Glomerular visceral epithelial cell (primary cell): Measurements from ENCODE around the gene PATZ1.
"Not testable (repeated sequence)": the region's sequence is repeated elsewhere in the genome, so short reads cannot be mapped to it uniquely, and the experiment has no call there.

ENCODE experiments used
- DNase-seq: peaks from one replicate; pipeline ENCODE4 v3.0.0-alpha.2; 2016; ENCODE audit errors: extremely low spot score

PATZ1 gene

GRCh38 chr22:31346255-31346732, at the start of gene PATZ1:
TSS of gene PATZ1 (minus strand) at chr22:31346346. CDS start at chr22:31345602, 744 bp downstream.
- DNase-seq, result peak; percentile 78

GRCh38 chr22:31394326-31394725, 48.2 kb upstream of the PATZ1 start:
- DNase-seq, result no peak

GRCh38 chr22:31393893-31394292, 47.7 kb upstream of the PATZ1 start:
- no peak for DNase-seq

GRCh38 chr22:31378651-31379050, 32.5 kb upstream of the PATZ1 start:
- DNase-seq, result not testable (repeated sequence)

- no peak for DNase-seq
Measured at GRCh38 chr22:31378123-31378522, 32.0 kb upstream of the PATZ1 start.

- no peak for DNase-seq
Measured at GRCh38 chr22:31377612-31378011, 31.5 kb upstream of the PATZ1 start.

- no peak for DNase-seq
Measured at GRCh38 chr22:31367426-31367825, 21.3 kb upstream of the PATZ1 start.

- DNase-seq, result no peak
Measured at GRCh38 chr22:31363885-31364465, 17.8 kb upstream of the PATZ1 start.

- DNase-seq, result no peak
Measured at GRCh38 chr22:31361743-31362142, 15.6 kb upstream of the PATZ1 start.

GRCh38 chr22:31360029-31360428, 13.9 kb upstream of the PATZ1 start:
- no peak for DNase-seq

GRCh38 chr22:31354515-31354914, 8.4 kb upstream of the PATZ1 start:
- no peak for DNase-seq

GRCh38 chr22:31350410-31350863, 4.3 kb upstream of the PATZ1 start:
- DNase-seq, result peak; percentile 53

GRCh38 chr22:31349960-31350359, 3.8 kb upstream of the PATZ1 start:
- no peak for DNase-seq

- no peak for DNase-seq
Measured at GRCh38 chr22:31348766-31349165, 2.6 kb upstream of the PATZ1 start.

GRCh38 chr22:31348009-31348337, 1.8 kb upstream of the PATZ1 start:
- not testable (repeated sequence) for DNase-seq

GRCh38 chr22:31347251-31348008, 1.3 kb upstream of the PATZ1 start:
- DNase-seq, result peak; percentile 56

GRCh38 chr22:31346733-31347250, 646 bp upstream of the PATZ1 start:
- peak; percentile 45 for DNase-seq

GRCh38 chr22:31345331-31346254, 553 bp downstream of the PATZ1 start:
- DNase-seq, result peak; percentile 85

GRCh38 chr22:31344578-31345330, 1.4 kb downstream of the PATZ1 start:
- DNase-seq, result no peak

- no peak for DNase-seq
Measured at GRCh38 chr22:31344256-31344577, 1.9 kb downstream of the PATZ1 start.
